Left lung (tissue), 10 donors: ENCODE data around the gene ATP2A1. TPM values are rescaled to one million over a fixed set of nuclear protein-coding genes. Genes with fewer than 3 reads are reported as not detected.
A peak's percentile ranks its signal among the peaks of the same experiment; 100 is the strongest.

ENCODE experiments used
- ATAC-seq: fragments of 200-7000 bp; cut with Tn5 transposase; one replicate; pipeline ENCODE4 v1.9.1; 2020; ENCODE audit warnings: moderate library complexity
- DNase-seq, 4 donors: peaks; one replicate each; pipeline ENCODE4 v3.0.0-alpha.2; 2013 to 2020
- H3K27ac ChIP-seq, 2 donors: fragments of 200-600 bp; sonication (generic) in 1 of 2; one replicate each; pipeline versions ENCODE4 v1.5.0 to v1.8.0; 2020 to 2021
- H3K27me3 ChIP-seq, 2 donors: fragments of 200-600 bp; sonication (generic) in 1 of 2; one replicate each; pipeline versions ENCODE4 v1.5.0 to v1.8.0; 2020 to 2021
- H3K36me3 ChIP-seq, 2 donors: fragments of 200-600 bp; sonication (generic) in 1 of 2; one replicate each; pipeline versions ENCODE4 v1.5.0 to v1.8.0; 2020 to 2021
- H3K4me1 ChIP-seq, 2 donors: fragments of 200-600 bp; one replicate each; pipeline ENCODE4 v1.8.0; 2021
- H3K4me3 ChIP-seq, 2 donors: fragments of 200-600 bp; sonication (generic) in 1 of 2; one replicate each; pipeline versions ENCODE4 v1.5.0 to v1.8.0; 2020 to 2021; ENCODE audit warnings: mild to moderate bottlenecking in 1 of 2
- H3K9me3 ChIP-seq, 2 donors: fragments of 200-600 bp; sonication (generic) in 1 of 2; one replicate each; pipeline versions ENCODE4 v1.5.0 to v1.8.0; 2020 to 2021
- intact Hi-C, 2 donors: fragments of 100-400 bp; cut with DNase I; formaldehyde crosslinking; loops; one replicate each; pipeline versions ENCODE4 v1.11.2 to v1.14.2; 2022
- polyA plus RNA-seq, 6 donors: library from polyadenylated mRNA; unstranded; fragments of 120-200 nt; gene quantifications; one replicate each; pipeline ENCODE4 v1.2.1, GENCODE V29; 2013; ENCODE audit not compliant: insufficient read length in 6 of 6
- total RNA-seq, 2 donors: library from RNA; stranded (reverse); fragmentation: NEBNext Ultra II Directional; extraction: Animal tissue kit (Norgen Biotek cat#: 25700); gene quantifications; one replicate each; pipeline ENCODE4 v1.2.1, GENCODE V29; 2021
- TF ChIP-seq, protein P1 (sequence below), 2 donors: fragments of 200-600 bp; sonication (generic) in 1 of 2; IDR thresholded peaks; one replicate each; pipeline versions ENCODE4 v1.5.0 to v1.8.0; 2021; ENCODE audit warnings: antibody characterized with exemption in 2 of 2
- donor health status: DM: no; HTN: yes; CAD: no.
- donor health status: DM: no; HTN: no; CAD: no.

Gene ATP2A1
- total and polyA plus RNA-seq, 8 donors, result 0.38 to 3.1 (median 2.5) TPM

DNA sequence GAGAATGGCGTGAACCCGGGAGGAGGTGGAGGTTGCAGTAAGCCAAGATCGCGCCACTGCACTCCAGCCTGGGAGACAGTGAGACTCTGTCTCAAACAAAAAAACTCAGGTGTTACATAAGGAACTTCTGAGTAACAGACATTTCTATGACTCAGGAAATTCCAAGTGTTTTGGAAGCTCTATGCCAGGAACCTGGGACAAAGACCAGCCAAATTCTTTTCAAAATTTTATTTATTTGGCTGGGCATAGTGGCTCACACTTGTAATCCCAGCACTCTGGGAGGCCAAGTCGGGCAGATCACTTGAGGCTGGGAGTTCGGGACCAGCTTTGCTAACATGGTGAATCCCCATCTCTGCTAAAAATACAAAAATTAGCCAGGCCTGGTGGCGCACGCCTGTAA lies 19.9 kb upstream of the ATP2A1 start:
- intact Hi-C loops, result no loop called here
- H3K4me1 ChIP-seq, result peaks cover 0 to 12% of the 10 kb centered on the region in 2 donors
- DNase-seq (no peak), ATAC-seq (no peak)
- no peaks in the 10 kb centered on the region for H3K9me3 ChIP-seq
- no peak overlapping the region for H3K27ac ChIP-seq
- H3K27me3 ChIP-seq, result no peaks in the 10 kb centered on the region
- H3K4me3 ChIP-seq, result no peak overlapping the region
- TF ChIP-seq, protein P1, sequence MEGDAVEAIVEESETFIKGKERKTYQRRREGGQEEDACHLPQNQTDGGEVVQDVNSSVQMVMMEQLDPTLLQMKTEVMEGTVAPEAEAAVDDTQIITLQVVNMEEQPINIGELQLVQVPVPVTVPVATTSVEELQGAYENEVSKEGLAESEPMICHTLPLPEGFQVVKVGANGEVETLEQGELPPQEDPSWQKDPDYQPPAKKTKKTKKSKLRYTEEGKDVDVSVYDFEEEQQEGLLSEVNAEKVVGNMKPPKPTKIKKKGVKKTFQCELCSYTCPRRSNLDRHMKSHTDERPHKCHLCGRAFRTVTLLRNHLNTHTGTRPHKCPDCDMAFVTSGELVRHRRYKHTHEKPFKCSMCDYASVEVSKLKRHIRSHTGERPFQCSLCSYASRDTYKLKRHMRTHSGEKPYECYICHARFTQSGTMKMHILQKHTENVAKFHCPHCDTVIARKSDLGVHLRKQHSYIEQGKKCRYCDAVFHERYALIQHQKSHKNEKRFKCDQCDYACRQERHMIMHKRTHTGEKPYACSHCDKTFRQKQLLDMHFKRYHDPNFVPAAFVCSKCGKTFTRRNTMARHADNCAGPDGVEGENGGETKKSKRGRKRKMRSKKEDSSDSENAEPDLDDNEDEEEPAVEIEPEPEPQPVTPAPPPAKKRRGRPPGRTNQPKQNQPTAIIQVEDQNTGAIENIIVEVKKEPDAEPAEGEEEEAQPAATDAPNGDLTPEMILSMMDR (IDR thresholded peaks at IDR 0.05), result no peak
- H3K36me3 ChIP-seq, result no peaks in the 10 kb centered on the region

DNA sequence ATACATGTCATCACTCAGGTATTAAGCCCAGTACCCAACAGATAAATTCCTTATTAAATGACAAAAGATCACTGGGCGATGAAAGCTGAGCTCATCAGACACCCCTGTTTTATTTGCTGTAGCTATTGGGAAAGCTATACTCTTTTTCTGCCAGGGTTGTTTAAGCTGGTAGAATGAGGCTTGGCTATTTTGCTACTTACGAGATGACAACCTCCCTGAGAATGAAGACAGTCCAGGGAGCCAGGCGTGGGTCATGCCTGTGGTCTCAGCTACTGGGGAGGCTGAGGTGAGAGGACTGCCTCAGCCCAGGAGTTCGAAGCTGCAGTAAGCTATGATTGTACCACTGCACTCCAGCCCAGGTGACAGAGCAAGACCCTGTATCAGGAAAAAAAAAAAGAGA lies 19.0 kb upstream of the ATP2A1 start:
- ATAC-seq, result no peak
- Histone ChIP-seq H3K4me1 (peaks cover 0 to 15% of the 10 kb centered on the region in 2 donors), H3K27ac (no peak overlapping the region), H3K4me3 (no peak overlapping the region), H3K36me3 (no peaks in the 10 kb centered on the region), H3K9me3 (no peaks in the 10 kb centered on the region), H3K27me3 (no peaks in the 10 kb centered on the region)
- DNase-seq, result no peak
- intact Hi-C loops, result no loop called here
- TF ChIP-seq, protein P1 (IDR thresholded peaks at IDR 0.05), result no peak

DNA sequence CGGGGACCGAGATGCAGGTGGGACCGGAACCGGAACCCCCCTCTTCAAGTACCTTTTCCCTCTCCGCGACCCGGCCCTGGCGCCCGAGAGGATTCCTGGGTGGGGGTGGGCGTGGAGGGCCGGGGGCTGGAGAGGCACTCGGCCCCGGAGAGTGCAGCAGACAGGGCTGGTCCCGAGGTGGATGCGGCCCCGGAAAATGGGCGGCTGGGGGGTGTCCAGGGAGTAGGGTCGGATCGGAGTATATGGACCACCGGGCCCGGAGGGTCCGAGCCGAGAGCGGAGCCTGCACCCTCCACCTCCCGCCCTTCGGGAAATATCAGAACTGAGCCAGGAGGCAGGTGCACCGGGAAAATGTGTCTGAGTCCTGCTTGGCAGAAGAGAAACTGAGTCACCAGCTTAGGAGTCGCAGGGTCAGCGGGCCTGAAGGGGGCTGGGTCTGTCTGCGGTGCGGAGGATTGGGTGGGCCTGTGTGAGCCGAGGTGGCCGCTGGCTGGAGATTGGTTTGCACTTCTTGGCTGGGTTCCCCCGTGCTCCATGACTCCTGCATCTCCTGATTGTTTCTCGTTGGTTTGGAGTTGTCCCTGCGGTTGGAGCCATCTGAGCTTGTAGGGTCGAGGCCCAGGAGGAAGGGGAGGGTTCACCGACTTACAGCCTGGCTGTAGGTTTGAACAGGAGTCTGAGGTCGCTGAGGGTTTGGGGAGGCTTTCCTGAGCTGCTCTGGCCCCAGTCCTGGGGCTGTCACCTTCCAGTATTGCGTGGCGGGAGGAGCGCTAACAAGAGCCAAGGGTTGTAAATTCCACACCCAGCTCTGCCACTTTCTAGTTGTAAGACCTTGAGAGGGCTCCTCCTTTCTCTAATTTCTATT lies 14.1 kb upstream of the ATP2A1 start:
- peaks cover 0 to 31% of the 10 kb centered on the region in 2 donors for H3K36me3 ChIP-seq
- no peaks in the 10 kb centered on the region for H3K9me3 ChIP-seq
- peak overlapping the region; percentile 91 to 93 for H3K27ac ChIP-seq
- peak overlapping the region; percentile 80 to 84 for H3K4me3 ChIP-seq
- intact Hi-C loops, result no loop called here
- ATAC-seq (peak; percentile 8), DNase-seq (no peak)
- H3K4me1 ChIP-seq, result peaks cover 9 to 32% of the 10 kb centered on the region in 2 donors
- TF ChIP-seq, protein P1 (IDR thresholded peaks at IDR 0.05), result no peak
- H3K27me3 ChIP-seq, result no peaks in the 10 kb centered on the region

DNA sequence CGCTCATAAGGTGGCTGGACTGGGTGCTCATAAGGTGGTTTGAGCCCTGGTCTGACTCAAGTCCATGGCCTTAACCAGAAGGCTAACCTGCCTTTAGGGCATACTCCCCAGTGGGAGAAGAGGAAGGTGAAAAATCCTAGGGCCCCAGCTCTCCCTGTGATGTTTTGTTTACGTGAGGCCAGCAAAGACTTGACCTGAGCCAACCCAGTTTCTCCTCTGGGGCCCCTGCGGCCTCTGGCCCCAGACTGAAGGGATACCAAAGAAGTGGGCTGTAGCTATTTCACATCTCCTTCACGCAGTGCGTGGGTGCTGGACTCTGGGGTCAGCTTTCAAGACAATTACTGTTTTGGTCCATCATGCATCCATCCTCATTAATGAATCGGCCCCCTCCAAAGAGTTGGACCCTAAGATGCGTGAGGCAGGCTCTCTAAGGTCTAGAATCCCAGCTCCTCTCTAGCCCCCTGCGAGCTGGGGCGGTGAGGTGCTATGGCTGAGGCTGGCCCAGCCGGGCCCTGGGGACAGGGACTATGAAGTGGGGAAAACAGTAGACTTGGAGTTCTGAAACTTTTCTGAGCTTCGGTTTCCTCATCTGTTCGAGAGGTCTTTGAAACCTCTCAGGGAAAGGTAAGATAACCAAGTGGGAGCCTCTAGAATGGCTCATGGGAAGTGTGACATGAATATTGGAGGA lies 13.1 kb upstream of the ATP2A1 start:
- no peak for ATAC-seq
- no peaks in the 10 kb centered on the region for H3K27me3 ChIP-seq
- intact Hi-C loops, result no loop called here
- TF ChIP-seq, protein P1 (IDR thresholded peaks at IDR 0.05), result no peak
- H3K4me3 ChIP-seq, result peak overlapping the region in 1 of 2 donors; percentile 84
- peaks cover 0 to 41% of the 10 kb centered on the region in 2 donors for H3K36me3 ChIP-seq
- no peak for DNase-seq
- H3K9me3 ChIP-seq, result no peaks in the 10 kb centered on the region
- peaks cover 9 to 32% of the 10 kb centered on the region in 2 donors for H3K4me1 ChIP-seq
- H3K27ac ChIP-seq, result peak overlapping the region in 1 of 2 donors; percentile 93
